B cell (primary cell): ENCODE results near the gene FOXM1. TPM values are rescaled to one million over a fixed set of nuclear protein-coding genes. Genes with fewer than 3 reads are reported as not detected.
"Not testable (repeated sequence)": the region's sequence is repeated elsewhere in the genome, so short reads cannot be mapped to it uniquely, and the experiment has no call there.

Source experiments
- ATAC-seq: fragments of 200-7000 bp; cut with Tn5 transposase; one replicate; pipeline ENCODE4 v1.10.0; 2021; ENCODE audit warnings: low read depth, mild to moderate bottlenecking, moderate number of reproducible peaks, moderate library complexity
- CTCF ChIA-PET: fragments of 350-600 bp; sonication (Branson Sonifier 250); formaldehyde crosslinking; loops from one replicate; lab custom pipeline; 2021; ENCODE audit warnings: antibody characterized with exemption, inconsistent platforms; lab: Charles Lee
- POLR2A ChIA-PET: fragments of 350-600 bp; sonication (Branson Sonifier 250); formaldehyde crosslinking; loops from one replicate; lab custom pipeline; 2021; ENCODE audit warnings: antibody characterized with exemption; lab: Charles Lee
- DNase-seq: peaks from one replicate; pipeline ENCODE4 v3.0.0; 2013
- H2AFZ ChIP-seq: 2 replicates; pipeline ENCODE4 v1.6.1; 2012; ENCODE audit warnings: mild to moderate bottlenecking, low read depth, low read length; ENCODE audit not compliant: insufficient read depth, poor library complexity, severe bottlenecking
- H3K27ac ChIP-seq, 2 donors: 1 replicate in 1 of 2; 2 replicates in 1 of 2; pipeline ENCODE4 v1.5.1; 2012 to 2013; ENCODE audit warnings: low read length in 2 of 2, mild to moderate bottlenecking in 2 of 2, moderate library complexity in 1 of 2
- H3K27me3 ChIP-seq, 4 experiments: fragments of 200-600 bp in 1 of 4; sonication (generic) in 1 of 4; replicated peaks in 1 of 4; 1 replicate in 2 of 4; 2 replicates in 2 of 4; pipeline versions ENCODE4 v1.6.1 to v1.7.0; 2013 to 2016; ENCODE audit warnings: low read length in 3 of 4, mild to moderate bottlenecking in 2 of 4, mixed read lengths in 1 of 4, moderate library complexity in 1 of 4; ENCODE audit not compliant: insufficient read depth in 4 of 4, control insufficient read depth in 3 of 4; ENCODE audit errors: control extremely low read depth in 1 of 4
- H3K36me3 ChIP-seq, 2 experiments: replicated peaks in 1 of 2; 1 replicate in 1 of 2; 2 replicates in 1 of 2; pipeline versions ENCODE4 v1.6.1 to v1.7.1; 2013; ENCODE audit warnings: low read length in 1 of 2; ENCODE audit not compliant: insufficient read depth in 2 of 2, control insufficient read depth in 1 of 2; ENCODE audit errors: control extremely low read depth in 1 of 2, extremely low read depth in 1 of 2
- H3K4me1 ChIP-seq, 2 donors: fragments of 200-600 bp in 1 of 2; sonication (generic) in 1 of 2; 1 replicate in 1 of 2; 2 replicates in 1 of 2; pipeline versions ENCODE4 v1.5.1 to v1.6.1; 2013 to 2017; ENCODE audit warnings: low read length in 2 of 2; ENCODE audit not compliant: control insufficient read depth in 2 of 2, insufficient read depth in 2 of 2
- H3K4me2 ChIP-seq: replicated peaks from 2 replicates; pipeline ENCODE3; 2012; ENCODE audit warnings: mild to moderate bottlenecking, low read depth, low read length; ENCODE audit not compliant: poor library complexity, severe bottlenecking
- H3K4me3 ChIP-seq, 5 experiments: fragments of 200-600 bp in 1 of 5; sonication (generic) in 1 of 5; 1 replicate in 3 of 5; 2 replicates in 2 of 5; pipeline versions ENCODE4 v1.5.1 to v1.7.0; 2011 to 2016; ENCODE audit warnings: low read length in 4 of 5, mild to moderate bottlenecking in 4 of 5, low read depth in 2 of 5, control low read depth in 1 of 5, moderate library complexity in 1 of 5; ENCODE audit not compliant: insufficient read depth in 1 of 5; ENCODE audit errors: control extremely low read depth in 1 of 5, extremely low read depth in 1 of 5
- H3K79me2 ChIP-seq: fragments of 200-600 bp; sonication (generic); one replicate; pipeline ENCODE4 v1.6.0; 2016; ENCODE audit warnings: low read length; ENCODE audit not compliant: control insufficient read depth, insufficient read depth
- H3K9ac ChIP-seq: fragments of 200-600 bp; sonication (generic); 2 replicates; pipeline ENCODE4 v1.6.1; 2017; ENCODE audit warnings: mild to moderate bottlenecking, low read length, moderate library complexity
- H3K9me3 ChIP-seq, 3 donors: one replicate each; pipeline versions ENCODE4 v1.6.1 to v1.7.1; 2013; ENCODE audit warnings: low read length in 2 of 3; ENCODE audit not compliant: control insufficient read depth in 2 of 3, insufficient read depth in 1 of 3; ENCODE audit errors: control extremely low read depth in 1 of 3
- H4K20me1 ChIP-seq: 2 replicates; pipeline ENCODE4 v1.6.0; 2012; ENCODE audit warnings: mild to moderate bottlenecking, low read length; ENCODE audit not compliant: insufficient read depth, control insufficient read depth, poor library complexity, severe bottlenecking
- H3K27ac Mint-ChIP-seq: one replicate; pipeline ENCODE4 v1.8.0; 2021; ENCODE audit warnings: mixed read lengths
- H3K27me3 Mint-ChIP-seq: one replicate; pipeline ENCODE4 v1.8.0; 2021; ENCODE audit warnings: mixed read lengths
- H3K4me1 Mint-ChIP-seq: one replicate; pipeline ENCODE4 v1.8.0; 2021; ENCODE audit warnings: mixed read lengths
- H3K4me3 Mint-ChIP-seq: one replicate; pipeline ENCODE4 v1.8.0; 2021; ENCODE audit warnings: mixed read lengths
- H3K9me3 Mint-ChIP-seq: one replicate; pipeline ENCODE4 v1.8.0; 2022; ENCODE audit warnings: mixed read lengths; ENCODE audit not compliant: insufficient read depth
- CTCF ChIP-seq: fragments of 200-600 bp; IDR thresholded peaks from one replicate; pipeline ENCODE4 v1.8.0; 2022; ENCODE audit warnings: antibody characterized with exemption, mild to moderate bottlenecking
- EZH2 ChIP-seq: IDR thresholded peaks from 2 replicates; pipeline ENCODE4 v1.6.1; 2012; ENCODE audit warnings: borderline replicate concordance, low read depth, mild to moderate bottlenecking, moderate library complexity, low read length; ENCODE audit not compliant: insufficient read depth, poor library complexity, severe bottlenecking
- WGBS: methylation state at CpG from one replicate; pipeline ENCODE4 v1.1.5; 2013; ENCODE audit warnings: missing lambda C conversion rate; ENCODE audit not compliant: insufficient coverage; 5-methylcytosine and 5-hydroxymethylcytosine counted together
- intact Hi-C: fragments of 100-400 bp; cut with micrococcal nuclease; formaldehyde crosslinking; loops from one replicate; pipeline ENCODE4 v1.10.0; 2022
- polyA plus RNA-seq: library from polyadenylated mRNA; depleted of rRNA; stranded (reverse); fragments of >200 nt; gene quantifications from 2 replicates; pipeline ENCODE4 v1.2.3, GENCODE V29; 2012
- total RNA-seq, 2 donors: library from RNA; stranded (reverse); fragments of 120-200 nt in 1 of 2; gene quantifications; 1 replicate in 1 of 2; 2 replicates in 1 of 2; pipeline versions ENCODE4 v1.2.3 to v1.2.4, GENCODE V29; 2013 to 2022

The FOXM1 gene
- total and polyA plus RNA-seq, 2 donors (not counting 1 experiment from before 2014, with no cell fraction given): 0.67 to 0.84 TPM

GRCh38 chr12:2876431-2877046, 435 bp downstream of the FOXM1 start:
- TF ChIP-seq CTCF: no peak
- no peak for TF ChIP-seq EZH2
- Mint-ChIP-seq H3K9me3 (no peaks in the 10 kb centered on the region), H3K4me1 (peaks cover 30% of the 10 kb centered on the region), H3K27me3 (no peaks in the 10 kb centered on the region), H3K4me3 (peak overlapping the region; percentile 86), H3K27ac (peak overlapping the region; percentile 77)
- peaks cover 51% of the 10 kb centered on the region for H3K79me2 ChIP-seq
- no peaks in the 10 kb centered on the region for H3K27me3 ChIP-seq
- no peaks in the 10 kb centered on the region for H3K9me3 ChIP-seq
- WGBS: 2% methylated on average over 33 of the region's 38 CpGs
- POLR2A ChIA-PET: interaction anchor here (0.7 to 1.0 kb wide), 2 partner anchors 14 to 60 kb away, joined by 4 to 7 read pairs; partner anchors contain the start of gene TULP3
- ATAC-seq: peak; percentile 34
- peak overlapping the region in 4 of 5 experiments; percentile 81 to 98 (median 88) for H3K4me3 ChIP-seq
- peaks cover 17 to 23% of the 10 kb centered on the region in 2 donors for H3K4me1 ChIP-seq
- H3K9ac ChIP-seq: peak overlapping the region; percentile 90
- CTCF ChIA-PET: interaction anchor here (1.3 kb wide), 1 partner anchor 12 kb away, joined by 3 read pairs; no protein-coding TSS in a partner anchor
- DNase-seq: no peak
- no peaks in the 10 kb centered on the region for H3K36me3 ChIP-seq
- H2AFZ ChIP-seq: peak overlapping the region; percentile 86
- H3K4me2 ChIP-seq: peak overlapping the region; percentile 98
- peak overlapping the region in 1 of 2 donors; percentile 90 for H3K27ac ChIP-seq
- H4K20me1 ChIP-seq: no peaks in the 10 kb centered on the region
- intact Hi-C loops: loop anchor here (1.0 to 5.0 kb wide), 2 partner anchors 14 to 79 kb away; partner anchors contain the start of gene TULP3

GRCh38 chr12:2868986-2869632, 7.9 kb downstream of the FOXM1 start:
- not testable (repeated sequence) for H3K36me3 ChIP-seq

More at GRCh38 chr12:2868986-2869632, 7.9 kb downstream of the FOXM1 start:
- H3K27ac ChIP-seq, H3K4me3 Mint-ChIP-seq, H3K27ac Mint-ChIP-seq, DNase-seq, H3K4me2 ChIP-seq, H4K20me1 ChIP-seq, H2AFZ ChIP-seq, H3K4me3 ChIP-seq, H3K79me2 ChIP-seq, H3K9me3 Mint-ChIP-seq, H3K9me3 ChIP-seq, H3K9ac ChIP-seq, POLR2A ChIA-PET, ATAC-seq, H3K27me3 ChIP-seq, CTCF ChIA-PET, H3K4me1 Mint-ChIP-seq, intact Hi-C loops, H3K4me1 ChIP-seq, H3K27me3 Mint-ChIP-seq: not testable (repeated sequence)
- WGBS: 93% methylated on average over 2 of the region's 9 CpGs
